ENCODE results near the gene SIRT2.
A peak's percentile ranks its signal among the peaks of the same experiment; 100 is the strongest.

Gene SIRT2

DNA sequence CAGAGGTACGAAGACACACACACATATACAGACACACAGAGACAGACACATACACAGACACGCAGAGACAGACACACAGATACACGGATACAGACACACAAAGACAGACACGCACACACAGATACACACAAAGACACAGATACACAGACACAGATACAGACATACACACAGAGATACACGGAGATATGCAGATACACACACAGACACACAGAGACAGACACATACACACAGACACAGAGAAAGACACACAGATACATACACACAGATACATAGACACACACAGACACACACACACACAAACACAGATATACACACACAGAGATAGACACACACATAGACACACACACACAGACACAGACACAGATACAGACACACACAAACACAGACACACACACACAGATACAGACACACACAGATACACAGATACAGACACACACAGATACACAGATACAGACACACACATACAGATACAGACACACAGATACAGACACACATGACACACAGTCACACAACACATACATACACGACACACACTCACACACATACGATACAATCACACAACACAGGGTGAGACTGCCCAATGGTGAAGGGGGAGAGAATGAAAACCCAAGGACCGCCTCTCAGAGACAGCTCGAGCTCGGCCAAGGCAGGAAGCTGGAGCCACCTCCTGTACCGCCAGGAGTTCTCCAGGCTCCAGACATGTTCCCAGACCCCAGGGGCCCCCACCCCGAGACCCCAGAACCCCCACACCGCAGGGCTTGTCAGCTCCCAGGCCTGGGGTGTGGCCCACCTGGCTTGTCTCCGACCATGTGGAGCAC lies 21.4 kb upstream of the SIRT2 start:
- peak; percentile 27 for DNase-seq (ENCODE audit: low spot score)

- DNase-seq (ENCODE audit: low spot score) = no peak
Measured at GRCh38 chr19:38919837-38920601, 20.6 kb upstream of the SIRT2 start.

DNA sequence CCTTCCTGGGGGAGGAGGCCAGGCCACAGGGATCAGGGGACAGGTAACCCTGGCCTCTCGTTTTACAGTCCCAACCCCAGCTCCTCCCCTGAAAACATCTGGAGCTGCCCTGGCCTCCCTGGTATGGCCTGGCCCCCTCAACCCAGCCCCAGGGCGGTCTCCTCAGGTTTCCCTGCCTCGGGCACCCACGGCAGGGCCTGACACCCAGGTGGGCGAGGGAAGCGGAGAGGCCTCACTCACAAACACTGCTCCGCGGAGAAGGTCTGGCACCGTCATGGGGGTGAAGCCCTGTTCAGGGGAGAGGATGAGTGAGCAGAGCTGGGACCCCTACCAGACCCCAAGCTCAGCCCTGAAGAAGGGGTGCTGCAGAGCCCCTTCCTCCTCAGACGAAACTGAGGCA lies 19.1 kb upstream of the SIRT2 start:
- no peak for DNase-seq (ENCODE audit: low spot score)

- peak; percentile 67 for DNase-seq (ENCODE audit: low spot score)
Measured at GRCh38 chr19:38917921-38918491, 18.6 kb upstream of the SIRT2 start.

- DNase-seq (ENCODE audit: low spot score) = no peak
Measured at GRCh38 chr19:38917516-38917915, 18.1 kb upstream of the SIRT2 start.

- peak; percentile 22 for DNase-seq (ENCODE audit: low spot score)
Measured at GRCh38 chr19:38915329-38916321, 16.2 kb upstream of the SIRT2 start.

DNA sequence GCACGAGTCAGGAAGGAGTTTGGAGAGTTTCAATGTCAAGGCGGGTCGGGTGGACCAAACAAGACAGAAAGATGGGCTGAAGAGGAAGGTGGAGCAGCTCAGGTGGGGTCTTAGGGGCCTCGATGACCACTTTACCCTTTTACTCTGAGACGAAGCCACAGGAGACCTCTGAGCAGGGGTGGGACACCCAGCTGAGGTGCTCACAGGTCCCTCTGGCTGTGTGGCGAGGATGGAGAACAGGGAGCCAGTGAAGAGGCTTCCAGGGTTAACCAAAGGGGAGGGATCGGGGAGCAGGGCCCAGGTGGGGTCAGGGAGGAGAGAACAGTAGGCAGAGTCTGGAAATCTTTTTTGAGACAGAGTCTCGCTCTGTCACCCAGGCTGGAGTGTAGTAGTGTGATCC lies 14.5 kb upstream of the SIRT2 start:
- no peak for DNase-seq (ENCODE audit: low spot score)

- DNase-seq (ENCODE audit: low spot score) = peak; percentile 57
Measured at GRCh38 chr19:38912600-38913514, 13.4 kb upstream of the SIRT2 start.

DNA sequence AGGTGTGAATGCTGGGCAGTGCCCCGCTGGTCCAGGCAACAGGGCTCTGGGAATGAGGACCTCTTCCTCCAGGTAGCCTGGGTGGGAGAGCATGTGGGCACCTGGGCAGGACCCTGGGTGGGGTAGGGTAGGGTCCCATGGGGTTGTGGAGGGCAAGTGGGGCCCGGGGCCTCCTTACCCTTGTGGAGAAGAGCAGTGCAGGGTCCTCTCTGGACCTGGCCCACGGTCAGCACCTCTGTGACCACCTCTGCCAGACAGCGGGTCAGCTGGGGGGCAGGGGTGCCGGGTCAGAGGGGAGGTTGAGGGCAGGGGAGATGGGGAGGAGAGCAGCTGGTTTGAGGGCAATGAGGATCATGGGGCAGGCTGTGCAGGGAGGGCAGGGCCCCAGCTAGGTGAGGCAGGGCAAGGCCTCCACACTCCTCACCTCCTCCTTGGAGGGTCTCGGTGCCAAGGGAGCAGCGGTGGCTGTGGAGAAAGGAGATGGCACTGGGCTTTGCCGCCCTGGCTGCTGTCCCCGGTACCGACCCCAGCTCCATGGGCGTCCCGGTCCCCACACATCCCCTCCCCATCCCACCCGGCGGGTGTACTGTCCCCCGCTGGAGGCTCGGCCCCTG lies 12.1 kb upstream of the SIRT2 start:
- no peak for DNase-seq (ENCODE audit: low spot score)

DNA sequence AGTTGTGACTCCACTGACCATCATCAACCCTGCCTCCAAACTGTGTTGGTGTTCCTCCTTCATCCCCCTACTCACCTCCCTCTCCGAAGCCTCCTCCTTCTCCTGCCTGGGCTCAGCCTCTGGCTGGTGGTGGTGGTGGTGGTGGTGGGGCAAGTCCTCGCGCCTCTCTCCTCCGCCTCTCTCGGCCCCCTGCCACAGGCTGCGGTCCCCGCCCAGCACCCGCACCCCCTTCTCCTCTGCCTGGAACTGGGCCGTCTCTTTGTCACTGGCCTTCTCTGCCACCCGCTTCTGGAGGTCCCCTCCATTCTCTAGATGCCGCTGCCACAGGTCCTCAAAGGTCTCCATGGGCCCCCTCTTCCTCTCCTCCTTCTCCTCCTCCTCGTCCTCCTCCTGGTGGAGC lies 11.1 kb upstream of the SIRT2 start:
- DNase-seq (ENCODE audit: low spot score) = no peak

DNA sequence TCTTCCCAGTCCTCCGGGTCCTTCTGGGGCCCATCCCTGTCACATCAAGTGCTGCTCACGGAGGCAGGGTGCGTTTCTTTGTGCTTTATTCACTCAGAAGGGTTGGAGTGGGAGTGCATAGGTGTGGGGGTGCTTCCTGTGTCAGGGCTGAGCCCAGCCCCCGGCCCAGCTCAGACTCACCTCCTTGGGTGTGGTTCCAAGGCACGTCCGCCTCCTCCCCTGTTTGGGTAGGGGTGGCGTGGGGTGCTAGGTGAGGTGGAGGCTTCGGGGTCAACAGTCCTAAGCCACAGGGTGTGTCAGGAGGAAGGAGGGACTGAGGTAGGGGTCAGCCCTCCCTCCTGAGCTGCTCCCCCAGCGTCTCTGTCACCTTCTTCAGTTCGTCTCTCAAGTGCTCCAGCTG lies 9.5 kb upstream of the SIRT2 start:
- no peak for DNase-seq (ENCODE audit: low spot score)

DNA sequence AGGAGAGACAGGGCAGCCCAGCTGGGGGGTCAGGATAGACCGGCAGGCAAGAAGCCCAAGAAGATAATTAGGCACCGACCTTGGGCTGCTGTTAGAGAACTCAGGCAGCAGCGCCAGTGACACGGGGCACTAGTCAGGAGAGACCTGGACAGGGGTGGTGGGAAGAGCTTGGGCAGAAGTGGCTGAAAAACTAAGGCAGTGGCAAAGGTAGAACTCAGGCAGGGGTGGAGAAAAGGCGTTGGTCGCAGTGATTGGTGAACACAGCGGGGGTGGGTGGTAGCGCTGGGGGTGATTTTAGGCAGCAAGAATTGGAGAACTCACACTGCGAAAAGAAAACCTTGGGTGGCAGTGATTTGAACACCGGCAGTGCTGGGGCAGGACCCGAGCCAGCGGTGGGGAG lies 8.3 kb upstream of the SIRT2 start:
- no peak for DNase-seq (ENCODE audit: low spot score)

- no peak for DNase-seq (ENCODE audit: low spot score)
Measured at GRCh38 chr19:38907227-38907626, 7.8 kb upstream of the SIRT2 start.

- DNase-seq (ENCODE audit: low spot score) = no peak
Measured at GRCh38 chr19:38905620-38906019, 6.2 kb upstream of the SIRT2 start.

- no peak for DNase-seq (ENCODE audit: low spot score)
Measured at GRCh38 chr19:38904581-38905539, 5.4 kb upstream of the SIRT2 start.

GRCh38 chr19:38901683-38902082 lies 2.3 kb upstream of the SIRT2 start:
- no peak for DNase-seq (ENCODE audit: low spot score)

DNA sequence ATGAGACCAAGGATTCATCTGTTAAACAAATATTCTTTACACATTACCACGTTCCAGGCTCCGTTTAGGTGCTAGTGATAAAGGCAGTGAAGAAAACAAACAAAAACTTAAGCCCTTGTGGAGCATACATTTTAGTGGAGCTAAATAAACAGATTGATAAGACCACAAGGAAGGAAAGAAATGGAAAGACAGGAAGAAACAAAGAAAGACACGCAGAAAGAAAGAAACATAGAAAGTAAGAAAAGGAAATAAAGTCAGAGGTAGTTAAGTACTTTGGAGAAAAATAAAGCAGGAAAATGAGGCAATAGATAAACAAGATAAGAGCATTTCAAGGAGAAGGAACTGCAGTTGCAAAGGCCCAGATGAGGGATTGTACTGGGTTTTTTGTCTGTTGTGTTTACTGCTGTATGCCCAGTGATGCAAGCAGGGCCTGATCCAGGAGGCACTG lies 1.3 kb upstream of the SIRT2 start:
- no peak for DNase-seq (ENCODE audit: low spot score)

DNA sequence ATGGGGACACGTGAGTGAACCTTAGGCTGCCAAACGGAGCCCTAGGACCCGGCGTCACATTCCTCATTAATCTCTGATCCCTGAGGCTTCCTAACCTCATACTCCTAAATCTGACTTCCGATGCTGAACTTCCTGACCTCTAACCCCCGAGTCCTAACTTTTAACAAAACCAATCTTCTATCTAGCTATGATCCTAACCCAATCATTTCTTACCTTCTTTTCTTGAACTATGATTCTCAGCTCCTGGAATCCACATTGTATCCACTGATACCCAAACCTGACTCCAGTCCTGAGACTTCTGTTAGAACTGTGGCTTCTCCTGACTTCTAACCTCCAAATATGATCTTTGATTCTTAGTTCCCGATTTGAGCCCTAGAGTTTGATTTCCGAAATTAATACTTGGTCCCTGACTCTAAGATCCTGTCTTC lies 798 bp upstream of the SIRT2 start:
- DNase-seq (ENCODE audit: low spot score) = no peak

All from D341Med (cell line).